GM23248 (cell line): ENCODE measurements around the gene CPSF4. TPM values are rescaled to one million over a fixed set of nuclear protein-coding genes. Genes with fewer than 3 reads are reported as not detected.

Experiments
- DNase-seq: peaks from one replicate; pipeline ENCODE4 v3.0.0-alpha.2; 2015
- H2AFZ ChIP-seq: fragments of 200-600 bp; sonication (generic); 2 replicates; pipeline ENCODE4 v1.6.1; 2016; ENCODE audit warnings: antibody characterized with exemption
- H3F3A ChIP-seq: fragments of 200-600 bp; sonication (generic); 2 replicates; pipeline ENCODE4 v1.6.1; 2016; ENCODE audit warnings: mild to moderate bottlenecking, antibody characterized with exemption, mixed run types; ENCODE audit not compliant: insufficient read depth
- H3K27ac ChIP-seq: fragments of 200-600 bp; sonication (generic); 2 replicates; pipeline ENCODE4 v1.5.1; 2016; ENCODE audit warnings: mild to moderate bottlenecking
- H3K27me3 ChIP-seq: fragments of 200-600 bp; sonication (generic); replicated peaks from 2 replicates; pipeline ENCODE4 v1.6.1; 2016; ENCODE audit warnings: mild to moderate bottlenecking; ENCODE audit not compliant: insufficient read depth
- H3K36me3 ChIP-seq: fragments of 200-600 bp; sonication (generic); 2 replicates; pipeline ENCODE4 v1.6.1; 2016; ENCODE audit warnings: low read depth, mild to moderate bottlenecking
- H3K4me1 ChIP-seq: fragments of 200-600 bp; sonication (generic); 2 replicates; pipeline ENCODE4 v1.6.1; 2016; ENCODE audit warnings: mild to moderate bottlenecking; ENCODE audit not compliant: insufficient read depth
- H3K4me2 ChIP-seq: fragments of 200-600 bp; sonication (generic); one replicate; pipeline ENCODE4 v1.6.1; 2016; ENCODE audit warnings: mild to moderate bottlenecking; ENCODE audit not compliant: unreplicated experiment
- H3K4me3 ChIP-seq: fragments of 200-600 bp; sonication (generic); 2 replicates; pipeline ENCODE4 v1.5.1; 2016; ENCODE audit warnings: mild to moderate bottlenecking
- H3K79me2 ChIP-seq: fragments of 200-600 bp; sonication (generic); 2 replicates; pipeline ENCODE4 v1.6.1; 2016; ENCODE audit warnings: mild to moderate bottlenecking; ENCODE audit not compliant: insufficient read depth
- H3K9ac ChIP-seq: fragments of 200-600 bp; sonication (generic); 2 replicates; pipeline ENCODE4 v1.6.1; 2016; ENCODE audit warnings: mild to moderate bottlenecking
- H3K9me2 ChIP-seq: fragments of 200-600 bp; sonication (generic); 2 replicates; pipeline ENCODE4 v1.6.1; 2016; ENCODE audit warnings: mixed run types, mild to moderate bottlenecking, moderate library complexity; ENCODE audit not compliant: insufficient read depth
- H3K9me3 ChIP-seq: fragments of 200-600 bp; sonication (generic); one replicate; pipeline ENCODE4 v1.6.1; 2017; ENCODE audit warnings: low read depth
- H4K20me1 ChIP-seq: fragments of 200-600 bp; sonication (generic); 2 replicates; pipeline ENCODE4 v1.6.0; 2016; ENCODE audit not compliant: insufficient read depth
- EZH2 ChIP-seq: fragments of 200-600 bp; sonication (generic); IDR thresholded peaks from 2 replicates; pipeline ENCODE4 v1.6.1; 2018; ENCODE audit warnings: antibody characterized with exemption, mild to moderate bottlenecking; ENCODE audit not compliant: insufficient read depth, poor library complexity, severe bottlenecking
- EZH2phosphoT487 ChIP-seq: fragments of 200-600 bp; sonication (generic); IDR thresholded peaks from 2 replicates; pipeline ENCODE4 v1.6.1; 2018; ENCODE audit warnings: antibody characterized with exemption, moderate library complexity, mild to moderate bottlenecking, low read depth; ENCODE audit not compliant: insufficient read depth
- WGBS, 2 experiments: methylation state at CpG; one replicate each; pipeline ENCODE4 v1.1.6; 2015 to 2017; ENCODE audit warnings: low lambda C conversion rate in 2 of 2, low coverage in 1 of 2; ENCODE audit errors: missing lambda C conversion rate in 2 of 2; 5-methylcytosine and 5-hydroxymethylcytosine counted together
- in situ Hi-C: fragments of 300-500 bp; cut with MboI; formaldehyde crosslinking; loops from 2 replicates; pipeline ENCODE4 v1.15.0; 2020
- polyA plus RNA-seq: library from polyadenylated mRNA; unstranded; fragments of >200 nt; fragmentation: Nextera tagmentation; extraction: Ambion mirVana; gene quantifications from 2 replicates; pipeline ENCODE4 v1.2.1, GENCODE V29; 2016
- total RNA-seq: library from RNA; depleted of rRNA; stranded (reverse); fragments of >200 nt; shearing (Covaris generic); gene quantifications from 2 replicates; pipeline ENCODE4 v1.2.3, GENCODE V29; 2014

CPSF4 gene
- total and polyA plus RNA-seq, 2 experiments from 2014 or later: 19.5 to 44.9 TPM

GRCh38 chr7:99457650-99458493 is 19.1 kb downstream of the CPSF4 start:
- TF ChIP-seq EZH2 (no peak), EZH2phosphoT487 (no peak)
- Histone ChIP-seq H3K4me3 (no peak overlapping the region), H3K9ac (no peak overlapping the region), H3F3A (peaks cover 16% of the 10 kb centered on the region), H3K27ac (no peak overlapping the region), H3K27me3 (no peaks in the 10 kb centered on the region), H3K9me3 (no peaks in the 10 kb centered on the region), H3K4me1 (no peaks in the 10 kb centered on the region), H3K79me2 (peaks cover 82% of the 10 kb centered on the region), H2AFZ (no peak overlapping the region), H4K20me1 (peaks cover 5% of the 10 kb centered on the region; the same call in 1 of the 2 replicates), H3K9me2 (no peaks in the 10 kb centered on the region), H3K4me2 (no peak overlapping the region), H3K36me3 (peaks cover 6% of the 10 kb centered on the region; the same call in 1 of the 2 replicates)
- no peak for DNase-seq
- in situ Hi-C loops: no loop called here
- 85 to 87% methylated on average over 26 of the region's 26 CpGs for WGBS, 2 experiments

- no peak overlapping the region for H3K27ac ChIP-seq
- no peaks in the 10 kb centered on the region for H3K4me1 ChIP-seq
- no peak overlapping the region for H3K4me2 ChIP-seq
- H3K36me3 ChIP-seq: peaks cover 16% of the 10 kb centered on the region; the same call in 1 of the 2 replicates
- H3K27me3 ChIP-seq: no peaks in the 10 kb centered on the region
- no peak overlapping the region for H3K9ac ChIP-seq
- H3F3A ChIP-seq: peaks cover 16% of the 10 kb centered on the region
- WGBS, 2 experiments: 79 to 83% methylated on average over 8 of the region's 8 CpGs
- in situ Hi-C loops: no loop called here
- peaks cover 93% of the 10 kb centered on the region for H3K79me2 ChIP-seq
- TF ChIP-seq EZH2phosphoT487: no peak
- TF ChIP-seq EZH2: no peak
- H2AFZ ChIP-seq: no peak overlapping the region
- H3K9me3 ChIP-seq: no peaks in the 10 kb centered on the region
- H4K20me1 ChIP-seq: peaks cover 8% of the 10 kb centered on the region; the same call in 1 of the 2 replicates
- H3K4me3 ChIP-seq: no peak overlapping the region
- H3K9me2 ChIP-seq: no peaks in the 10 kb centered on the region
- peak; percentile 57 for DNase-seq
These were observed 20.3 kb downstream of the CPSF4 start for GRCh38 chr7:99459087-99459486.

GRCh38 chr7:99460651-99461050 is 21.9 kb downstream of the CPSF4 start:
- no peak for DNase-seq
- Histone ChIP-seq H3K4me3 (no peak overlapping the region), H3K9ac (no peak overlapping the region), H3K9me3 (no peaks in the 10 kb centered on the region), H4K20me1 (peaks cover 8% of the 10 kb centered on the region; the same call in 1 of the 2 replicates), H2AFZ (no peak overlapping the region), H3K9me2 (no peaks in the 10 kb centered on the region), H3K27ac (no peak overlapping the region), H3K36me3 (peaks cover 18% of the 10 kb centered on the region; the same call in 1 of the 2 replicates), H3K27me3 (no peaks in the 10 kb centered on the region), H3K79me2 (peaks cover 97% of the 10 kb centered on the region), H3K4me2 (no peak overlapping the region), H3K4me1 (peaks cover 8% of the 10 kb centered on the region; the same call in 1 of the 2 replicates), H3F3A (peaks cover 16% of the 10 kb centered on the region)
- TF ChIP-seq EZH2phosphoT487 (no peak), EZH2 (no peak)
- in situ Hi-C loops: no loop called here
- 80% methylated on average over 11 of the region's 11 CpGs for WGBS, 2 experiments

GRCh38 chr7:99461221-99461620 is 22.5 kb downstream of the CPSF4 start:
- no peak overlapping the region for H3K4me3 ChIP-seq
- H3K4me2 ChIP-seq: no peak overlapping the region
- peaks cover 13% of the 10 kb centered on the region for H3F3A ChIP-seq
- peaks cover 18% of the 10 kb centered on the region; the same call in 1 of the 2 replicates for H3K36me3 ChIP-seq
- in situ Hi-C loops: no loop called here
- no peaks in the 10 kb centered on the region for H3K9me3 ChIP-seq
- H2AFZ ChIP-seq: no peak overlapping the region
- H3K79me2 ChIP-seq: peaks cover 100% of the 10 kb centered on the region
- 97 to 100% methylated on average over 2 of the region's 2 CpGs for WGBS, 2 experiments
- no peaks in the 10 kb centered on the region for H3K9me2 ChIP-seq
- H3K27me3 ChIP-seq: no peaks in the 10 kb centered on the region
- peaks cover 8% of the 10 kb centered on the region; the same call in 1 of the 2 replicates for H4K20me1 ChIP-seq
- no peak overlapping the region for H3K27ac ChIP-seq
- TF ChIP-seq EZH2phosphoT487 (no peak), EZH2 (no peak)
- H3K9ac ChIP-seq: no peak overlapping the region
- H3K4me1 ChIP-seq: peaks cover 8% of the 10 kb centered on the region; the same call in 1 of the 2 replicates
- peak; percentile 24 for DNase-seq
